ENCODE results near the gene NLRC5.

NLRC5 gene

DNA sequence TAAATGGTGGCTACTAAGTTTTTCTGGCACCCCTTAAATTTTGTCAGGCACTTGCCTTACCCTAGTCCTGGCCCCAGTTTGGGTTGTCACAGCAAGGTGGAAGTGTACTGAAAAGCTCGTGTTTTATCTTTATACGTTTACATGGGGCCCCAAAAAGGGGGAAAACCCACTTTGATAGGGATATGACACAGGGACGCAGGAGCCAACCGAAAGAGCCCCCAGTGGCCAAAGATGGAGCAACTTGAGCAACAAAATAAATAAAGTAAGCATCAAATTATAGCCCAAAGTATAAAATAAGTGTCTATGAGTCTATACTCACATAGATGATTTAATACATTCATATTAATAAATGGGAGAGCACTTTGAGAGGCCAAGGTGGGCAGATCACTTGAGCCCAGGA lies 32.6 kb upstream of the NLRC5 start:
- H3K18ac ChIP-seq (ENCODE audit: low read length): no peak overlapping the region
- H3K79me1 ChIP-seq (ENCODE audit: low read depth, low read length): peaks cover 3% of the 10 kb centered on the region
- H3K27me3 ChIP-seq (ENCODE audit: control insufficient read depth in 3 of 3, insufficient read depth in 3 of 3, low read depth in 1 of 3, low read length in 3 of 3): no peaks in the 10 kb centered on the region
- H3K27ac ChIP-seq (replicated peaks; ENCODE audit: low read length): no peak overlapping the region
- WGBS, 2 donors (ENCODE audit: extremely low coverage in 2 of 2, insufficient read length in 2 of 2, insufficient replicate concordance in 1 of 2): no CpG with 5 or more reads among the region's 4 CpGs
- no peak overlapping the region for H4K8ac ChIP-seq (ENCODE audit: low read depth, low read length)
- H4K91ac ChIP-seq (ENCODE audit: low read depth, low read length, poor library complexity): no peak overlapping the region
- H2BK15ac ChIP-seq (ENCODE audit: low read length): no peak overlapping the region
- H3K9me3 ChIP-seq (replicated peaks in 1 of 2; ENCODE audit: control insufficient read depth in 2 of 2, insufficient read depth in 1 of 2, low read depth in 1 of 2, low read length in 2 of 2): peaks cover 0 to 2% of the 10 kb centered on the region in 2 donors
- H3K14ac ChIP-seq (ENCODE audit: low read length): no peak overlapping the region
- no peak overlapping the region for H3K23ac ChIP-seq (ENCODE audit: low read depth, low read length, poor library complexity)
- DNase-seq (ENCODE audit: low spot score): no peak
- H2AFZ ChIP-seq (ENCODE audit: low read length): no peak overlapping the region
- no peak overlapping the region for H2BK12ac ChIP-seq (ENCODE audit: low read length)
- peaks cover 0 to 1% of the 10 kb centered on the region in 2 donors for H3K4me1 ChIP-seq (ENCODE audit: control insufficient read depth in 2 of 2, insufficient read depth in 1 of 2, low read depth in 1 of 2, low read length in 2 of 2)
- H3K4me3 ChIP-seq (ENCODE audit: low read length in 2 of 2): no peak overlapping the region
- H3K9ac ChIP-seq (ENCODE audit: low read depth, low read length, poor library complexity): no peak overlapping the region
- no peak overlapping the region for H3K4ac ChIP-seq (ENCODE audit: low read length)
- H3K36me3 ChIP-seq (replicated peaks in 1 of 2; ENCODE audit: control insufficient read depth in 2 of 2, insufficient read depth in 2 of 2, low read length in 2 of 2): no peaks in the 10 kb centered on the region
- no peak overlapping the region for H2AK5ac ChIP-seq (ENCODE audit: low read depth, low read length)
- H2BK5ac ChIP-seq (ENCODE audit: low read length): no peak overlapping the region
- no peak overlapping the region for H2BK120ac ChIP-seq (ENCODE audit: low read depth, low read length)
- no peak overlapping the region for H3K4me2 ChIP-seq (ENCODE audit: insufficient read depth, low read length, poor library complexity, severe bottlenecking)

DNA sequence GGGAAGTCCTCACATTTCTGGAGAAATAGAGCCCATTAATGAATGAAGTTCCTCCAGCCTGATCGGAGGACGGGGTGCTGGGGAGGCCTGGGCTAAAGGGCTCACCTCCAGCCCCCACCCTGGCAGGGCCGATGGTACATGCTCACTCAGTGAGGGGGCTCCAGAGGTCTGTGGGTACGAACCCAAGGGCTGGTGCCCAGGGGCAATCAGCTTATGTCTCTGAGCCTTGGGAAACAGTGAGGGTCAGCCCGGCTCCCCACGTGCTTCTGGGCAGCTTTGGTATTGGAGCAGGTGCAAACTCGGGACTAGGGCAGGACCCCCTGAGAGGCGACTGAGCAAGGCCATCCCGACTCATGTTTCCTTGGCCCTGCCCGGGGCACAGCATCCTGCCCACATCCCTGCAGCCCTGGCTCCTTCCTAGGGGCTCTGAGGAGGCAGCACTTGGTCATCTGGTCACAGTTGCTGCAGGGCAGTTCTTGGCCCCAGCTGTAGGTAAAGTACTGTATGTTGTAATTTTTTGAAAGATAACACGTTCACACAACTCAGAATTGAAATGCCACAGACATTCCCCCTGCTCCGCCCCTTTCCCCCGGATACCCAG lies 28.6 kb upstream of the NLRC5 start:
- Histone ChIP-seq H3K4me1 (ENCODE audit: control insufficient read depth in 2 of 2, insufficient read depth in 1 of 2, low read depth in 1 of 2, low read length in 2 of 2) (peaks cover 0 to 3% of the 10 kb centered on the region in 2 donors), H3K36me3 (replicated peaks in 1 of 2; ENCODE audit: control insufficient read depth in 2 of 2, insufficient read depth in 2 of 2, low read length in 2 of 2) (no peaks in the 10 kb centered on the region), H3K79me1 (ENCODE audit: low read depth, low read length) (peaks cover 3% of the 10 kb centered on the region), H2AFZ (ENCODE audit: low read length) (no peak overlapping the region), H3K4ac (ENCODE audit: low read length) (no peak overlapping the region), H3K9me3 (replicated peaks in 1 of 2; ENCODE audit: control insufficient read depth in 2 of 2, insufficient read depth in 1 of 2, low read depth in 1 of 2, low read length in 2 of 2) (no peaks in the 10 kb centered on the region), H4K91ac (ENCODE audit: low read depth, low read length, poor library complexity) (no peak overlapping the region), H3K14ac (ENCODE audit: low read length) (peak overlapping the region; percentile 21), H3K4me2 (ENCODE audit: insufficient read depth, low read length, poor library complexity, severe bottlenecking) (no peak overlapping the region), H2BK15ac (ENCODE audit: low read length) (peak overlapping the region; percentile 37), H3K9ac (ENCODE audit: low read depth, low read length, poor library complexity) (no peak overlapping the region), H2BK5ac (ENCODE audit: low read length) (no peak overlapping the region), H2BK12ac (ENCODE audit: low read length) (peak overlapping the region; percentile 70), H3K18ac (ENCODE audit: low read length) (peak overlapping the region; percentile 48), H3K27me3 (ENCODE audit: control insufficient read depth in 3 of 3, insufficient read depth in 3 of 3, low read depth in 1 of 3, low read length in 3 of 3) (no peaks in the 10 kb centered on the region), H3K27ac (replicated peaks; ENCODE audit: low read length) (no peak overlapping the region), H4K8ac (ENCODE audit: low read depth, low read length) (no peak overlapping the region), H3K23ac (ENCODE audit: low read depth, low read length, poor library complexity) (no peak overlapping the region), H2BK120ac (ENCODE audit: low read depth, low read length) (no peak overlapping the region), H3K4me3 (ENCODE audit: low read length in 2 of 2) (no peak overlapping the region), H2AK5ac (ENCODE audit: low read depth, low read length) (peak overlapping the region; percentile 63)
- no peak for DNase-seq (ENCODE audit: low spot score)
- no CpG with 5 or more reads among the region's 13 CpGs for WGBS, 2 donors (ENCODE audit: extremely low coverage in 2 of 2, insufficient read length in 2 of 2, insufficient replicate concordance in 1 of 2)

DNA sequence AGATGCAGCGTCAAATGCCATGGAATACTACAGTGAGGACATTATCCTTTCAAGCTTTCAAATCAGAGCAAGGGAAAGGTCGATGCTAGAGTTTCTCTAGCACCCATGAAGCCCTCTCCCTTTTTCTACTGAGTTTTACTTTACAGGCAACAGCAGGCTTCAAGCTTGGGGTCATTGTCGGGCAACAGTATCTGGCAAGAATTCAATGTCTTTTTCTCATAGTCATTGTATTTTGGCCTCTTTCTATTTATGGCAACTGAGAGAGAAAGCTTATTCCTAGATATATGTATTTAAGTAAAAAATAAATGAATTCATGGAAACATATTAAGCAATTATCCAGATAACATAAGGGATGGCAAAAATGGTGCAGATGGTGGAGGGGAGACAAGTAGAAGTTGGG lies 28.0 kb upstream of the NLRC5 start:
- H2BK15ac ChIP-seq (ENCODE audit: low read length): no peak overlapping the region
- H2AFZ ChIP-seq (ENCODE audit: low read length): no peak overlapping the region
- H3K9me3 ChIP-seq (replicated peaks in 1 of 2; ENCODE audit: control insufficient read depth in 2 of 2, insufficient read depth in 1 of 2, low read depth in 1 of 2, low read length in 2 of 2): no peaks in the 10 kb centered on the region
- no peak for DNase-seq (ENCODE audit: low spot score)
- H2BK120ac ChIP-seq (ENCODE audit: low read depth, low read length): no peak overlapping the region
- H2BK12ac ChIP-seq (ENCODE audit: low read length): no peak overlapping the region
- no peak overlapping the region for H3K4me2 ChIP-seq (ENCODE audit: insufficient read depth, low read length, poor library complexity, severe bottlenecking)
- H3K23ac ChIP-seq (ENCODE audit: low read depth, low read length, poor library complexity): no peak overlapping the region
- H3K27me3 ChIP-seq (ENCODE audit: control insufficient read depth in 3 of 3, insufficient read depth in 3 of 3, low read depth in 1 of 3, low read length in 3 of 3): no peaks in the 10 kb centered on the region
- H3K18ac ChIP-seq (ENCODE audit: low read length): no peak overlapping the region
- peaks cover 3% of the 10 kb centered on the region for H3K79me1 ChIP-seq (ENCODE audit: low read depth, low read length)
- peaks cover 0 to 3% of the 10 kb centered on the region in 2 donors for H3K4me1 ChIP-seq (ENCODE audit: control insufficient read depth in 2 of 2, insufficient read depth in 1 of 2, low read depth in 1 of 2, low read length in 2 of 2)
- H3K4ac ChIP-seq (ENCODE audit: low read length): no peak overlapping the region
- H4K91ac ChIP-seq (ENCODE audit: low read depth, low read length, poor library complexity): no peak overlapping the region
- no peak overlapping the region for H2AK5ac ChIP-seq (ENCODE audit: low read depth, low read length)
- no peak overlapping the region for H4K8ac ChIP-seq (ENCODE audit: low read depth, low read length)
- no peak overlapping the region for H3K9ac ChIP-seq (ENCODE audit: low read depth, low read length, poor library complexity)
- H3K4me3 ChIP-seq (ENCODE audit: low read length in 2 of 2): no peak overlapping the region
- no peaks in the 10 kb centered on the region for H3K36me3 ChIP-seq (replicated peaks in 1 of 2; ENCODE audit: control insufficient read depth in 2 of 2, insufficient read depth in 2 of 2, low read length in 2 of 2)
- no peak overlapping the region for H3K14ac ChIP-seq (ENCODE audit: low read length)
- no peak overlapping the region for H2BK5ac ChIP-seq (ENCODE audit: low read length)
- no peak overlapping the region for H3K27ac ChIP-seq (replicated peaks; ENCODE audit: low read length)
- WGBS, 2 donors (ENCODE audit: extremely low coverage in 2 of 2, insufficient read length in 2 of 2, insufficient replicate concordance in 1 of 2): no CpG with 5 or more reads among the region's 3 CpGs

DNA sequence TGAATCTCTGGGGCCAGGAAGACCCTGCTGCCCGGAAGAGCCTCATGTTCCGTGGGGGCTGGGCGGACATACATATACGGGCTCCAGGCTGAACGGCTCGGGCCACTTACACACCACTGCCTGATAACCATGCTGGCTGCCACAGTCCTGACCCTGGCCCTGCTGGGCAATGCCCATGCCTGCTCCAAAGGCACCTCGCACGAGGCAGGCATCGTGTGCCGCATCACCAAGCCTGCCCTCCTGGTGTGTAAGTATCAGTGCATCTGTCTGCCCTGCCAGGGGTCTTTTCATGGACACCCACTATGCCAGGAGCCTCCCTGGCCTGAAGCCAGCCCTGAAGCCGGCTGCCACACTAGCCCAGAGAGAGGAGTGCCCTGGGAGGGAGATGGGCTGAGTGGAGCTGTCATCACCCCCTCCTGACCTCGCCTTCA lies 27.5 kb upstream of the NLRC5 start, which contains the start of gene CETP:
Gene CETP (plus strand): TSS at position 100 of the 431 bp plus-strand sequence. CDS start 30 bp downstream, at position 130.
- Histone ChIP-seq H2BK15ac (ENCODE audit: low read length) (peak within 1 kb of the TSS; percentile 38), H3K9me3 (replicated peaks in 1 of 2; ENCODE audit: control insufficient read depth in 2 of 2, insufficient read depth in 1 of 2, low read depth in 1 of 2, low read length in 2 of 2) (no peaks in the 10 kb centered on the region), H3K4ac (ENCODE audit: low read length) (no peak within 1 kb of the TSS), H4K91ac (ENCODE audit: low read depth, low read length, poor library complexity) (no peak within 1 kb of the TSS), H2BK12ac (ENCODE audit: low read length) (peak within 1 kb of the TSS; percentile 70), H4K8ac (ENCODE audit: low read depth, low read length) (no peak within 1 kb of the TSS), H2AFZ (ENCODE audit: low read length) (no peak within 1 kb of the TSS), H3K36me3 (replicated peaks in 1 of 2; ENCODE audit: control insufficient read depth in 2 of 2, insufficient read depth in 2 of 2, low read length in 2 of 2) (no peaks in the 10 kb centered on the region), H3K23ac (ENCODE audit: low read depth, low read length, poor library complexity) (peak within 1 kb of the TSS; percentile 23), H3K4me3 (ENCODE audit: low read length in 2 of 2) (peak within 1 kb of the TSS in 1 of 2 donors; percentile 61), H2BK5ac (ENCODE audit: low read length) (no peak within 1 kb of the TSS), H3K27me3 (ENCODE audit: control insufficient read depth in 3 of 3, insufficient read depth in 3 of 3, low read depth in 1 of 3, low read length in 3 of 3) (no peaks in the 10 kb centered on the region), H3K27ac (replicated peaks; ENCODE audit: low read length) (no peak within 1 kb of the TSS), H3K4me2 (ENCODE audit: insufficient read depth, low read length, poor library complexity, severe bottlenecking) (no peak within 1 kb of the TSS), H3K18ac (ENCODE audit: low read length) (peak within 1 kb of the TSS; percentile 80), H2BK120ac (ENCODE audit: low read depth, low read length) (no peak within 1 kb of the TSS), H3K9ac (ENCODE audit: low read depth, low read length, poor library complexity) (no peak within 1 kb of the TSS), H3K14ac (ENCODE audit: low read length) (peak within 1 kb of the TSS; percentile 21), H3K4me1 (ENCODE audit: control insufficient read depth in 2 of 2, insufficient read depth in 1 of 2, low read depth in 1 of 2, low read length in 2 of 2) (peaks cover 0 to 3% of the 10 kb centered on the region in 2 donors), H2AK5ac (ENCODE audit: low read depth, low read length) (peak within 1 kb of the TSS; percentile 63), H3K79me1 (ENCODE audit: low read depth, low read length) (peaks cover 3% of the 10 kb centered on the region)
- no peak for DNase-seq (ENCODE audit: low spot score)
- WGBS, 2 donors (ENCODE audit: extremely low coverage in 2 of 2, insufficient read length in 2 of 2, insufficient replicate concordance in 1 of 2): no CpG with 5 or more reads among the region's 12 CpGs
